Measurements from ENCODE around the gene SLC25A41. TPM values are rescaled to one million over a fixed set of nuclear protein-coding genes. Genes with fewer than 3 reads are reported as not detected.
A peak's percentile ranks its signal among the peaks of the same experiment; 100 is the strongest.

The SLC25A41 gene
- total and polyA plus RNA-seq, 9 of the 15 experiments (the other 6 are each of a cell fraction or from before 2014, with no cell fraction given), result 0.08 to 4.2 (median 1.6) TPM

DNA sequence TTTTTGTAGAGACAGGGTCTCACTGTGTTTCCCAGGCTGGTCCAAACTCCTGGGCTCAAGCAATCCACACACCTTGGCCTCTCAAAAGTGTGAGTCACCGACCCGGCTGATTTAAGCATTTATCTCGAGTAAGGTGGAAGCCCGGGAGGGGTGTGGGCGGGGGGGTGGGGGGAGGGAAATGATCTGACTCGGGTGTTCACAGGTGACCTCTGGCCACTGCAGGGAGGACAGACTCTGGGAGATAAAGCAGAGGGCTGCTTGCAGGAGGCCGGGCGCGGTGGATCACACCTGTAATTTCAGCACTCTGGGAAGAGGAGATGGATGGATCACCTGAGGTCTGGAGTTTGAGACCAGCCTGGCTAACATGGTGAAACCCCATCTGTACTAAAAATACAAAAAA lies 40.1 kb upstream of the SLC25A41 start:
- TF ChIP-seq, protein P1, sequence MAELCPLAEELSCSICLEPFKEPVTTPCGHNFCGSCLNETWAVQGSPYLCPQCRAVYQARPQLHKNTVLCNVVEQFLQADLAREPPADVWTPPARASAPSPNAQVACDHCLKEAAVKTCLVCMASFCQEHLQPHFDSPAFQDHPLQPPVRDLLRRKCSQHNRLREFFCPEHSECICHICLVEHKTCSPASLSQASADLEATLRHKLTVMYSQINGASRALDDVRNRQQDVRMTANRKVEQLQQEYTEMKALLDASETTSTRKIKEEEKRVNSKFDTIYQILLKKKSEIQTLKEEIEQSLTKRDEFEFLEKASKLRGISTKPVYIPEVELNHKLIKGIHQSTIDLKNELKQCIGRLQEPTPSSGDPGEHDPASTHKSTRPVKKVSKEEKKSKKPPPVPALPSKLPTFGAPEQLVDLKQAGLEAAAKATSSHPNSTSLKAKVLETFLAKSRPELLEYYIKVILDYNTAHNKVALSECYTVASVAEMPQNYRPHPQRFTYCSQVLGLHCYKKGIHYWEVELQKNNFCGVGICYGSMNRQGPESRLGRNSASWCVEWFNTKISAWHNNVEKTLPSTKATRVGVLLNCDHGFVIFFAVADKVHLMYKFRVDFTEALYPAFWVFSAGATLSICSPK (IDR thresholded peaks at IDR 0.05; ENCODE audit: borderline replicate concordance), result no peak
- TF ChIP-seq JUND (IDR thresholded peaks at IDR 0.05; ENCODE audit: borderline replicate concordance, low read depth, low read length), result peak; percentile 44; the same call in 1 of the 2 replicates
- no peak; the same call in 2 of the 3 replicates for TF ChIP-seq JUND (tag; IDR thresholded peaks at IDR 0.05; ENCODE audit: borderline replicate concordance, low read depth, low read length)
- no peak for TF ChIP-seq EP400 (IDR thresholded peaks at IDR 0.05)
- TF ChIP-seq, protein P2, sequence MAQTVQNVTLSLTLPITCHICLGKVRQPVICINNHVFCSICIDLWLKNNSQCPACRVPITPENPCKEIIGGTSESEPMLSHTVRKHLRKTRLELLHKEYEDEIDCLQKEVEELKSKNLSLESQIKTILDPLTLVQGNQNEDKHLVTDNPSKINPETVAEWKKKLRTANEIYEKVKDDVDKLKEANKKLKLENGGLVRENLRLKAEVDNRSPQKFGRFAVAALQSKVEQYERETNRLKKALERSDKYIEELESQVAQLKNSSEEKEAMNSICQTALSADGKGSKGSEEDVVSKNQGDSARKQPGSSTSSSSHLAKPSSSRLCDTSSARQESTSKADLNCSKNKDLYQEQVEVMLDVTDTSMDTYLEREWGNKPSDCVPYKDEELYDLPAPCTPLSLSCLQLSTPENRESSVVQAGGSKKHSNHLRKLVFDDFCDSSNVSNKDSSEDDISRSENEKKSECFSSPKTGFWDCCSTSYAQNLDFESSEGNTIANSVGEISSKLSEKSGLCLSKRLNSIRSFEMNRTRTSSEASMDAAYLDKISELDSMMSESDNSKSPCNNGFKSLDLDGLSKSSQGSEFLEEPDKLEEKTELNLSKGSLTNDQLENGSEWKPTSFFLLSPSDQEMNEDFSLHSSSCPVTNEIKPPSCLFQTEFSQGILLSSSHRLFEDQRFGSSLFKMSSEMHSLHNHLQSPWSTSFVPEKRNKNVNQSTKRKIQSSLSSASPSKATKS (CRISPR knock-in tag; IDR thresholded peaks at IDR 0.05), result no peak
- no peak for TF ChIP-seq RERE (CRISPR knock-in tag; IDR thresholded peaks at IDR 0.05; ENCODE audit: borderline replicate concordance)
- no peak for TF ChIP-seq IRF1 (CRISPR knock-in tag; IDR thresholded peaks at IDR 0.05; ENCODE audit: borderline replicate concordance)
- Histone ChIP-seq H3K79me2 (ENCODE audit: control insufficient read depth, insufficient read depth, low read length) (no peaks in the 10 kb centered on the region), H3K4me1 (replicated peaks in 1 of 2; ENCODE audit: control insufficient read depth in 2 of 2, insufficient read depth in 2 of 2, low read length in 2 of 2) (peaks cover 6 to 24% of the 10 kb centered on the region in 2 experiments; a peak in 4 of 5 replicates), H3K36me3 (ENCODE audit: control insufficient read depth, insufficient read depth, low read length) (no peaks in the 10 kb centered on the region), H3K27ac (ENCODE audit: extremely low read depth, low read depth, low read length) (no peak overlapping the region), H3K9me3 (replicated peaks; ENCODE audit: control insufficient read depth, insufficient read depth, low read depth, low read length) (0 out of 2 replicates have a peak, but pooled peaks cover 2% of the 10 kb centered on the region), H4K20me1 (replicated peaks; ENCODE audit: control insufficient read depth, insufficient read depth, low read length) (no peaks in the 10 kb centered on the region), H3K27me3 (ENCODE audit: control insufficient read depth in 2 of 2, insufficient read depth in 2 of 2, low read length in 2 of 2) (no peaks in the 10 kb centered on the region; a peak in 1 of 5 replicates), H2AFZ (ENCODE audit: low read depth, low read length) (no peak overlapping the region), H3K4me3 (no peak overlapping the region), H3K9me1 (ENCODE audit: control insufficient read depth, insufficient read depth, low read length) (no peaks in the 10 kb centered on the region), H3K9ac (ENCODE audit: insufficient read depth in 1 of 2, low read depth in 2 of 2, low read length in 2 of 2) (no peak overlapping the region), H3K4me2 (ENCODE audit: insufficient read depth, low read length) (no peak overlapping the region)
- intact Hi-C loops (cut with micrococcal nuclease), result no loop called here
- in situ Hi-C loops (cut with MboI), result no loop called here
- ChIA-PET CTCF (ENCODE audit: low intra/inter-chr PET ratio) (no interaction called here), POLR2A (interaction anchor here (0.8 to 1.7 kb wide), 2 partner anchors 8 to 57 kb away, joined by 3 to 4 read pairs; partner anchors contain the start of gene TNFSF9)
- BruUV-seq (replicated peaks), result no TSS peak
- peak; percentile 19 for FAIRE-seq
- peak; percentile 54 to 64 (median 59) for DNase-seq (ENCODE audit: extremely low read depth in 1 of 4, low spot score in 3 of 4)
- 0% methylated on average over 7 of the region's 9 CpGs for WGBS (ENCODE audit: insufficient coverage, low coverage, missing lambda C conversion rate)
- no peak for ATAC-seq
